HG03565 (cell line): ENCODE results near the gene PTPRJ.
A peak's percentile ranks its signal among the peaks of the same experiment; 100 is the strongest.

Source experiments
- ATAC-seq: cut with Tn5 transposase; IDR thresholded peaks from one replicate; pipeline ENCODE4 v1.9.1; 2021; ENCODE audit warnings: mild to moderate bottlenecking, moderate library complexity; ENCODE audit not compliant: unreplicated experiment

The PTPRJ gene

DNA sequence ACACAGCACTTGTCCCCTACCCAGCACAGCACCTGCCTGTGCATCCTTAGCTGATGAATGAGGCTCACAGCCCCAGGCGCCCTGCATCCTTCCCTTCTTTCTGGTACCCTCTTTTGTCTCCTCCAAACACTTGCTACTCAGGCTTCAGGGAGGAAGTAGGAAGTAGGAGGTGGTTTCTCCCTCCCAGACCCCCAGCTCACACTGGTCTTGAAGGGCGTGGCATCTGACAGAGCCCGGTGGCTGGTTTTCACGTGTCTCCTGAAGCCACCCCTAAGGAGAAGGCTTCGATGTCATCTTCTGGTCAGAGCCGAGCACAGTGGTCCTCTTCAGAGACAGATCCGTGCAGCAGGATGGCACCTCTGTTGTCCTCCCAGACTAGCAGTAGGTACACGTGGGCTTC, 109.8 kb downstream of the PTPRJ start:
- no peak for ATAC-seq

- no peak for ATAC-seq
Observed at GRCh38 chr11:48091426-48092102, 111.2 kb downstream of the PTPRJ start.

GRCh38 chr11:48093323-48093722, 113.0 kb downstream of the PTPRJ start:
- no peak for ATAC-seq

DNA sequence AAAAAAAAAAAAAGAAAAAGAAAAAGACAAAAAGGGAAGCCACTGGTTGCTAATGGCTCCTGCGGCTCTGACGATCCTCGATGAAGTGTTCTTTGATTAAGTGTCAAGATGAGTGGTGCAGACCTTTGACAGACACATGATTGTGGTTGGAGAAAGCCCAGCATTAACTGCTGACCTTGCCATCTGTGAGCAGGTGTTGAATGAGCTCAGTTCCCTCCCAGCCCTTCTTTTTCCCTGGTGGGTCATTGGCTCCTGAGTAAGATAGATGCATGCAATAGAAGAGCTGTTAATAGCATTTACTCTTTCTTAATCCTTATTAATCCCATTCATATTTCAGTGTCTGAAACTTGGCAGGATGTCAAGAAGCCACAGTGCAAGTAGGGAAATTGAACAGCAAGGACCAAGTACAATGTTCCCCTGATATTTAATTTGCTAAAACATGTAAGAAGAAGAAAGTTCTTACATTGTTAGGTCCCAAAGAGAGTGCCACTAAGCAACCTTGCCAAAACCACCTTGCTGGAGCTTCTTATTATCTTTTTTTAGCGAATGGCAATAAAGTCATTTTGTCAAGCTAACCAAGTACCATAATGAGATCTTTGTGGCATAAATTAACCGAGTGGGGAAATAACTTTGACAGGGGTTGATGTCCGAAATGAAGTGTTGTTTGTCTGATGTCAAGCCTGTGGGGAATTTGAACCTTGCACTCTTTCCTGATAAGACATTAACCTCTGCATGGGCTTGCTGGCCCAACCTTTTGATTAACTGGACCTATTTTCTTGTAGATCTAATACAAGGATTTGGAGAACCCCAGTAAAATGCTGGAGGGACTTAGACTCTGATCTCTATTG, 113.7 kb downstream of the PTPRJ start:
- ATAC-seq = peak; percentile 72

GRCh38 chr11:48094643-48095339, 114.4 kb downstream of the PTPRJ start:
- no peak for ATAC-seq

DNA sequence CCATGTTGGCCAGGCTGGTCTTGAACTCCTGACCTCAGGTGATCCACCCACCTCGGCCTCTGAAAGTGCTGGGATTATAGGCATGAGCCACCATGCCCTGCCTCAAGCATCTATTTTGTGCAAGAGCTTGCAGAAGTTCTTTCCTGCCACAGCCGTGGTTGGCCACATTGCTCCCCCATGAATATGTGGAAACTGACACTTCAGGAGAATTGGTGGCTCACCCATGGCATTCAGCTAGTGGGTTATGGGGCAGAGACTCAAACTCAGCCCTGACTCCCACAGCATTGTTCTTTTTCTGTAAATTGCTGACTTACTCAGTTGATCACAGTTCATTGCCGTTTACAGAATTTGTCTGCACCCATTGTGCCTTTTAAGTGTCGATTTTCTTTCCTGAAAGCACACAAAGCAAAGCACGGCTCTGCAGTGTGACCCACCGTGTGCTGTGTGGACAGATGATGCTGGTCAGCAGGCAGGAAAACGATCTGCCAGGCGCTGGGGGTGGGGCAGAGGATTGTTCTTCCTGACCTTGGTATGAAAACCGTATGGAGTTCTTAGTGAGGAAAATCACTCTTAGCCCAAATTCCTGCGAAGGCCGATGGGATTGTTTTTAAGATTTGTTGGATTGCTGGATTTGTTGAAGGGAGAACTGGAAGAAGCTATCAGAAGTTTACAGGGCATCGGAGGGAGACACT, 115.6 kb downstream of the PTPRJ start:
- no peak for ATAC-seq

DNA sequence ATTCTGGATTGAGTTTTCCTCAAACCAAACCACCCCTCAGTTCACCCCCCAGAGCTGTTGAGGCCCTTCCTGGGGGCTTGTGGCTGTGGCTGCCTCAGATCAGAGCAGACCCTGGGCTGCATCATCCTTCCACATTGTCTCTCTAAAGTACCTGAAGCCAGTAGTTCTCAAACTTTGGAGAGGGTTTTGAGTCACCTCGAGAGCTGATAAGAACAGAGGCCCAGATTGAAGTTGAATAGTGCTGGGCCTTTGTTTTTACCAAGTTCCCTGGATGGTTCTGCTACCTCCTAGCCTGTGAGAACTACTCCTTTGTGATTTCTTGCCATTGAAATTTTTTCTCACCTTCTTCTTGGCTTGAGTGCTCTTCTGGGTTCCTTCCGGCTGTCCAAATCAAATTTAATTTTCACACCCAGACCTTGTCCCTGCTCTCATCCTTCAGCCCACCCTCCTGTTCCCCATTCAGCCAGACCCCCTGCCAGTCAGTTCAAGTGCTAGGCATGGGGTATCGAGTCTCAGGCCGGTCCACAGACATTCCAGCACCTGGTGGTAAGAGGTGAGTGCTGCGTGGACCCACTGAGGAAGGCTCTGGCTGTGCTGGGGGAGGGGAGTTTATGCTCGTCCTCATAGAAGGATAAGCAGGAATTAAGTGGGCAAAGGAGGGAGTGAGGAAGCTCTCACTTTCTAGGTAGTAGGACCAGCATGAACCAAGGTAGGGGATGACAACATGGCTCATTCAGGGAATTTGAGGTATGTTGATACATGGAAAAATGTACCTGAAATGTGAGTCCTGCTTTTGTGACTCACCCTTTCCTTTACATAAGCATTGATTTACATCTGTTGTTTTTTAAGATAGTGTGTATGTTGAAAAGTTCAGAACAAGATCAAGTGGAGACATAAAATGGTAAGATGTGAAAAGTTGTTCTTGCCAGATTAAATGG, 116.5 kb downstream of the PTPRJ start:
- ATAC-seq = no peak

GRCh38 chr11:48098024-48098423, 117.7 kb downstream of the PTPRJ start:
- no peak for ATAC-seq

- ATAC-seq = no peak
Observed at GRCh38 chr11:48099916-48100446, 119.6 kb downstream of the PTPRJ start.

- no peak for ATAC-seq
Observed at GRCh38 chr11:48101044-48101733, 120.8 kb downstream of the PTPRJ start.

- no peak for ATAC-seq
Observed at GRCh38 chr11:48101958-48102357, 121.6 kb downstream of the PTPRJ start.

GRCh38 chr11:48103621-48104567, 123.5 kb downstream of the PTPRJ start:
- no peak for ATAC-seq

DNA sequence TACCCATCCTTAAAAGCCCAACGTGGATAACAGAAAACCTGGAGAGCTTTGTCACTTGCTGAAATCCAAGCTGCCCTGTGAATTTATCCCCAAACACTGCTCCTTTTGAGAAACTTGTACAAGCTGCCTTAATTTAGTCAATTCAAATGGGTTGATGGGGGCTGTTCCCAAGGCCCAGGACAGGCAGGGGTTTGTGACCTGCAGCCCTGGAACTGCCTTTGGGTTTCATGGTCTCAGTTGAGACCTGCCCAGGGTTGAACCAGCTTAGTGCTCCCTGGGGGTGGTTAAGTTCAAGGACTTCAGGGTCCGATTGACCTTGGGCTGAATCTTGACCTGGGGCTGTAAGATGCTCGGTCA, 124.2 kb downstream of the PTPRJ start:
- ATAC-seq = no peak

DNA sequence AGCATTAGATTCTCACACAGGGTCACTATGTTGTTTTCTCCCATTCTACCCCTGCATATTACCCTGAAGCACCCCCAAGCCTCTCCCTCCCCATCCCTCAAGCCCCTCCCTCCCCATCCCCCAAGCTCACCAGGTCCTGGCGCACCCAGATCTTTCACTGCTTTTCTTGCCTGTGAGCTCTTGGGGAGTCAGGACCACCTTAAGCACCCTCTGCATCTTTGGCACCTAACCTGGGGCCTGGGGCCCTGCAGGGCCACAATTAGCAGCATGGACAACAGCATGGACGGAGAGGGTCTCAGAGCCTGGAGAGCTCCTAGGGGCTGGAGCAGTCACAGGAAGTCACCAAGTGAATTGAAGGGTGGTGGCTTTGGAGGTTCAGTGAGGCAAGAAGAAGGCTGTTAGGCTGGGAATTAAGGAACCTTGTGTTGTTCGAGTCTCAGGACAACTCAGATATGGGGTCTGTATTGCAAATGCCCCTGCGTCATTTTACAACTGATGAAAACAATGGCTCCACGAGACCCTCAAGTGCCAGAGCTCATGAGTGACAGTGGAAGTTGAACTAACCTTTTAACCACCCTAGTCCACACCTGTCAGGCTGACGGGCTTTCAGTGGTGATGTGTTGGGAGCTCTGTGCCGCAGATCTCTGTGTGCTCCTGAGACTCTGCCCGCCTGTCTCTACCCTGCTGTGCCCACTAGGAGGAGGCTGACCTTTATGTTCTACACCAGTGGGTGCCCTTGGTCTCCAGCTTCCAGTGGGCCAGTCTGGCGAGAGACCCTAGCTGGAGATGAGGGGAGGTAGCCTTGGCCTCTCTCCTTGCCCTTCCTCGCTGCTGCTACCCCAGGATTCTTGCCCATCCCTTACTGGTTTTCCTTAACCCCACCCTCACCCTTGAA, 125.0 kb downstream of the PTPRJ start:
- ATAC-seq = no peak

GRCh38 chr11:48106166-48106565, 125.8 kb downstream of the PTPRJ start:
- no peak for ATAC-seq

DNA sequence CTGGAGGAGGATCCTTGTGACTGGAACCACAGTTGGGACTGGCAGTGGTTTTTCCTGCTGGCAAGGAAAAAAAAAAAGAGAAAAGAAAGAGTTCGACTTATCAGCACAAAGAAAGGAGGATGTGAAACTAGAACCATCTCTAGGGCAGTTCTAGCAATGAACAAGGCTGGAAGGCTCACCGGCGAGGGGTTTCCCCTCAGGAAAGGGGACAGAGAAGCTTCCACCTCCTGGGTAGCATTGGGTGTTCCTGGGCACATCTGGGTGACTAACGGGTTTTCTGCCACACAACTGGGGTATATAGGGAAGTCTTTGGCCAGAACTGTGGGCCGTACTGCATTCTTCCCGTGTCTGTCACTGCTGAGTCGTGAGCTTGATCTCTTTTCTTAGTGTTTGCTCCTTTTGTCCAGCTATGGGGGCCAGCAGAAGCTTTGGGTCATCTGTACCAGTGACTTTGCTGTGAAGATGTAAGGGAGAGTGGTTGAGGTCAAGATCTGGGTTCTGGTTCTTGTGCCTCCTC, 126.9 kb downstream of the PTPRJ start:
- peak; percentile 86 for ATAC-seq
